GM21528 (cell line): Measurements from ENCODE around the gene PEX1.
"Not testable (repeated sequence)": the region's sequence is repeated elsewhere in the genome, so short reads cannot be mapped to it uniquely, and the experiment has no call there.

Source experiments
- ATAC-seq: cut with Tn5 transposase; IDR thresholded peaks from one replicate; pipeline ENCODE4 v1.9.1; 2021; ENCODE audit warnings: mild to moderate bottlenecking, moderate library complexity; ENCODE audit not compliant: unreplicated experiment, low FRiP score

The PEX1 gene

DNA sequence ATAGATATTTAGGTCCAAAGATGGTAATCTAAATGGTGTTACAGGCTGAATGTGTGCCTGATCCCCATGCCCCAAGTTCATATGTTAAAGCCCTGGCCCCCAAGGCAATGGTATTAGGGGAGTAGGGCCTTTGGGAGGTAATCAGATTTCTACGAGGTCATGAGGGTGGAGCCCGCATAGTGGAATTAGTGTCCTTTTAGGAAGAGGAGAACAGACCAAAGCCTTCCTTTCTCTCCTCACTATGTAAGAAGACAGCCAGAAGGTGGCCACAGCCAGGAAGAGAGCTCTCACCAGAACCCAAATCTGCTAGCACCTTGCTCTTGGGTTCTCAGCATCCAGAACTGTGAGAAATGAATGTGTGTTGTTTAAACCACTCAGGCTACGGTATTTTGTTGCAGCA lies 65.8 kb downstream of the PEX1 start:
- ATAC-seq: no peak

DNA sequence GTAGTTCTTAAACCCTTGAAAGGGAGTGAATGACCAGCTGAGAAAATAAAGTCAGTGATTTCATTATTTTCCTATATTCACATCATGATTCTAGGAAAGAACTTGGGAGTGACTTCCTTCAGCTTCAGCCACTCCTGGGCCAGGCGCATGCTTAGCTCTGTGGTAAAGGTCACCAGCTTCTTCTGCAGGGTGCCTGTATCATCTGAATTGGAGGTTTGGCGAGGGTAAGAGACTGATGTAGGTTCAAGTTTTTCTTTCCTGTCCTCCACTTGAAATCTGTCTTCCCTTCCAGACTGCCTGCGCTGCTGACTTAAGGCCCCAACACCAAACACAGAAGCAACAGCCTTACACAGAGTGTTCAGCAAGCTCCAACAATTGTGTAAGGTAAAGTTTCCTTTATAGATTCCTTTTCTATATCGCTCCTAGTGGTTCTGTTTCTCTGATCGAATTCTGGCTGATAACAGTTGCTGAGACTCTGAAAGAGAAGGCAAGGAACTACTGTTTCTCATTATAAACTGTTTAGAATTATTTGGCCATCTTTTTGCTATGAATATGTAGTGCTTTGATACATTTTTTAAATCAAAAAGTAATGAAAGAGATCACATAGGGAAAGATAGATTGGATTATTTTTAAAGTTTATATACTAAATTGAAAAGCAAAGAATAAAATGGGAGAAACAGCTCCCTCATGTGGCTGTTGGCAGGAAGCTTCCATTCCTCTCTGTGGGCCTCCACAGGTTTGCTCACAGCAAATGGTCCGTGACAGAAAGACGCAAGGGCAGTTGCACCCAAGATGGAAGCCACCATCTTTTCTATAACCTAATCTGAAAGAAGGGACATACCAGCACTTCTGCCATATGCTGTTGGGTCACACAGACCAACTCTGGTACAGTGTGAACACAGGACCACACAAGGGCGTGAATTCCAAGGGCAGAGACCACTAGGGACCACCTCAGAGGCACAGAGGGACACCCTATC lies 67.0 kb downstream of the PEX1 start:
- no peak for ATAC-seq

DNA sequence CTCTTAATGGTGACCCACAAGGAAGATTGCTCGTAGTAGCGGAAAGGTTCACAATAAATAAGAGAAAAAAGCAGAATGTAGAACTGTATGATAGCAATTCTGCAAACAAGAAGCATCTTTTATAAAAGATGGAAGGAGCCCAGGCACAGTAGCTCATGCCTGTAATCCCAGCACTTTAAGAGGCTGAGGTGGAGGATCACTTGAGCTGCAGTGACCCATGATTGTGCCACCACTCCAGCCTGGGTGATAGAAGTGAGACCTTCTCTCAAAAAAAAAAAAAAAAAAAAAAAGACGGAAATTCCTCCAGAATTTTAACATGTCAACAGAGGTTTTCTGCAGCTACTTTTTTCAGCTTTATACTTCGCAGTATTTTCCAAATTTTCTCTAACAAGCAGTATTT lies 67.8 kb downstream of the PEX1 start:
- no peak for ATAC-seq

DNA sequence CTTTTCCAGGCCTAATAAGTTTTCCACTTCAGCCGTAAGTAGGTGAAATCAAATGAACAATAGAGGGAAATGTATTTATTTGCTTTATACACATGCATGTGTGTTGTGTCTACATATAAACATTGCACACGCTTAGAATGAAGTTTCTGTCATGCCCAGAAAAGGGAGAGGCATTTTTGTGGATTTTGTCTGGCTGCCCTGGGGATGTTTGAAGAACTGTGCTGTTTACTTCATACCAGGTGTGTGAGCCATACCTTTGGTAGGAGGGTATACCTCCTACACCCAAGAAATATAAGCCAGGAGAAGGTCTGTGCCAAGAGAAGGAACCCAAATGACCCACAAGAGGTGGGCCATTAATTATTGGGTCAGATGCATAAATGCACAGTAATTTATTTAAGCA lies 68.2 kb downstream of the PEX1 start:
- ATAC-seq: no peak

DNA sequence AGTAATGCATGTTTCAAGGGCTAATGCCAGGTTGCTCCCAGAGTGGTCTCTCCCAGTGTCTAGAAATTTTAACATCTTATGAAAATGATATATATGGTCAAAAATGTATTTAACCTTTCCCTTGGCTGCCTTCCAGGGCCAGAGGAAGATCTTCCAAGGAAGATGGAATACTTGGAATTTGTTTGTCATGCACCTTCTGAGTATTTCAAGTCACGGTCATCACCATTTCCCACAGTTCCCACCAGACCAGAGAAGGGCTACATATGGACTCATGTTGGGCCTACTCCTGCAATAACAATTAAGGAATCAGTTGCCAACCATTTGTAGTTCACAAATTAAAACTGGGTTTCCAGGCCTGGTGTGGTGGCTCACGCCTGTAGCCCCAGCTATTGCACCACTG lies 72.1 kb downstream of the PEX1 start:
- ATAC-seq: no peak

DNA sequence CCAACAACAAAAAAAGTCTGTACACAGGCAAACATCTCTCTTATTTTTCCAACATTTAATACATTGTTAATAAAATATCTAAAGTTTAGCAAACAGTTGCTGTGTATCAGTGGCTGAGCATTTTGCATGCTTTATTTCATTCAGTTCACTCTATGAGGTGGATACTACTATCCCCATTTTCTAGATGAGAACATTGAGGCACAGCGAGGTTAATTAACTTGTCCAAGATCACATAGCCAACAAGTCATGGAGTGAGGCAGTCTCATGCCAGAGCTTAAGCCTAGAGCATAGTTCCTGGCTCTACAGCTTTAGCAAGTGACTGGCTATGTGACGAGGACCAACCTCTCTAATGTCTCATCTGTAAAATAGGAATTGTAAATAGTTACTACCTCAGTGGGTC lies 76.7 kb downstream of the PEX1 start:
- ATAC-seq: no peak

DNA sequence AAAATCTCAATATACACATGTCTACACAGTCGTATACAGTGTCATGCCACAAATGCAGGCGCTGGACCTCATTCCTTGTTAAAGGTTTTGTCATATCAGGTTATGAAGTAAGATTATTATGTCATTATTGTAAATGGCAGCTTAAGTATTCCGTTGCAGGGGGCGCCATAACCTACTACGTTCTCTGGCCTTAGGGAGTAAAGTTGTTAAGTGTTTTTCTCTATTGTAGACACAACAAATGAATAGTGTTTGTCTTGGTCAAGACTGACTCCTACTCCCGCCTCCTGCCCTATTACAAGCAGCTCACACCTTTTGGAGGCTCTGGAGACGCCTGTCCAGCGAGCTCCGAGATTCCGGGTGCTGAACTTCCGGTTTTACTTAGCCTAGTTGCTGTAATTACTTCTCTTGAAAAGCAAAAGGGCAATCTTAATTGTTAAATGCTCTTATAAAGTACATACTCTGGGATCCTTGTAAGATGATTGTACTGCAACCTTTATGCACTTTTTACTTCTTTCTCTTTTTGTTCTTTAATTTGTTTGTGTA lies 80.0 kb downstream of the PEX1 start:
- ATAC-seq: peak; percentile 50

DNA sequence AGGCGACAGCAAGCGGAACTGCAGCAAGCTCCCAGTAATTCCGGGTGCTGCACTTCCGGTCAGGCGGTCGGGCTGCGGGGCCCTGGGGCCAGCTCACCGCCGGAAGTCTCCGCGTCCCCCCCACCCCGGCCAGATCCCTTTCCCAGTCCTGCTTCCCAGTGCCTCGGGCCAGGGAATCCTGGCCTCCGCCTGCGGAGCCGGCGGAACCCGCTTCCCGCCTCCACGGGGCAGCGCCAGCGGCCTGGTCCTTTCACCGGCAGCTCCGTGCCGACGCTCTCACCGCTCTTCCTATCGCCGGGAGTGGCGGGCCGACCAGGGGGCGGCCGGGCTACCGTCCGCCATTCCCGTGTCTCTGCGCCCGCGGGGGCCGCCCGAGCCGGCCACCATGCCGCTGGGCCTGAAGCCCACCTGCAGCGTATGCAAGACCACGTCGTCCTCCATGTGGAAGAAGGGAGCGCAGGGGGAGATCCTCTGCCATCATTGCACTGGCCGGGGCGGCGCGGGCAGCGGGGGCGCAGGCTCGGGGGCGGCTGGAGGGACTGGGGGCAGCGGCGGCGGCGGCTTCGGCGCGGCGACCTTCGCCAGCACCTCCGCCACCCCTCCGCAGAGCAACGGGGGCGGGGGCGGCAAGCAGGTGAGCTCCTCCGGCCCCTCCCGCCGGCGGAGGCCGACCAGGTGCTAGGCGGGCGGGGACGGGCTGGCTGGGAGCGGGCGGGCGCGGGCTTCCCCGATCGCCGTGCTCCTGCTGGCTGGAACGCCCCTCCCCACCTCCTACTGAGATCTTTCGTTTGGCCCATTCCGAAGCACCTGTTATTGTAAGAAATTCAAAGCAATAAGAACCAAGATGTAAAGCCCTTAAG lies 80.7 kb downstream of the PEX1 start, which contains the start of gene GATAD1:
Gene GATAD1 (plus strand): TSS at position 138 of the 860 bp plus-strand sequence. CDS start 248 bp downstream, at position 386.
- ATAC-seq: peak; percentile 85

DNA sequence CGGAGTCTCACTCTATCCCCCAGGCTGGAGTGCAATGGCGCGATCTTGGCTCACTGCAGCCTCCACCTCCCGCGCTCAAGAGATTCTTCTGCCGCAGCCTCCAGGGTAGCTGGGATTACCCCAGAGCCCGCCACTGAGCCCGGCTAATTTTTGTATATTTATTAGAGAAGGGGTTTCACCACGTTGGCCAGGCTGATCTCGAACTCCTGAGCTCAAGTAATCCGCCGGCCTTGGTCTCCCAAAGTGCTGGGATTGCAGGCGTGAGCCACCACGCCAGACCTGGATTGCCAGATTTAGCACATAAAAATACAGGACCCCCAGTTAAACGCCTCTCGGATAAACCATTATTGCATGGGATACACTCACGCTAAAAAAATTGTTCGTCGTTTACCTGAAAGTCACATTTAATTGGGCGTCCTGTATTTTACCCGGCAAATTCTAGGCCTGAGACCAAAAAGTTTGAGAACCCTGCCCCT lies 81.4 kb downstream of the PEX1 start:
- ATAC-seq: no peak

DNA sequence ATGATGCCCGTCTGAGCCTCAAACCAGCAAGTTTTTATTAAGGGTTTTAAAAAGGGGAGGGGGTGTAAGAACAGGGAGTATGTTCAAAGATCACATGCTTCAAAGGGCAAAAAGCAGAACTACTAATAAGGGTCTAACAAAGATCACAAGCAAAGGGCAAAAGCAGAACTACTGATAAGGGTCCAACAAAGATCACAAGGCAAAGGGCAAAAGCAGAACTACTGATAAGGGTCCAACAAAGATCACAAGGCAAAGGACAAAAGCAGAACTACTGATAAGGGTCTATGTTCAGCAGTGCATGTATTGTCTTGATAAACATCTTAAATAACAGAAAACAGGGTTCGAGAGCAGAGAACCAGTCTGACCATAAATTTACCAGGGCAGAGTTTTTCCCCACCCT lies 85.6 kb downstream of the PEX1 start:
- not testable (repeated sequence) for ATAC-seq

DNA sequence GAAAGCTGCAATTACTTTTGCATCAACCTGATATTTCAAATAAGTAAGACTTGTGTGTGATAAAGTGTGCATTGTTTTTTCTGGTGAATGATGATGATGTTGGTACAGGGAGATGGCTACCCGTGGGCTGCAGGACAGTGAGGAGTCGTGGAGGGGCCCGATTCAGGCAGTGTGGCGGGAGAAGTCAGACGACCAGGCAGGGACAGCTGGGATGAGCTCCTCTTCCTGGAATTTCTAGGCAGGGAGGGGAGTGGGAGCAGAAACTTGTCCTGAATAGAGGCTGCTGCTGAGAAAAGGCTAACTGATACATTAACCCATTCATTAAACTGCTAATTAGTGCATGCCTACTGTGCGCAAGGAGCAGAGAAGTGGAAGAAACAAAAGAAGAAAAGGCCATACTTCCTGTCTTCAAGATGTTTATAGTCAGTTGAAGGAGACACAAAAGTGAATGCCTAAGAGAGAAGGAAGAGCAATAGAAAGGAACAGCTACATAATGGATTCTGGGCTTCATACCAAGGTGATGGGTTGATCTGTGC lies 90.3 kb downstream of the PEX1 start:
- ATAC-seq: no peak
